ENCODE results near the gene CAD. TPM values are rescaled to one million over a fixed set of nuclear protein-coding genes. Genes with fewer than 3 reads are reported as not detected.

Gene CAD
- total and polyA plus RNA-seq, 10 of the 15 experiments (the other 5 are each of a cell fraction or from before 2014, with no cell fraction given), result 7.6 to 119 (median 50.7) TPM

GRCh38 chr2:27282892-27283291 lies 65.7 kb downstream of the CAD start:
- no TSS peak for BruUV-seq (replicated peaks)
- Histone ChIP-seq H3K79me2 (ENCODE audit: control insufficient read depth, insufficient read depth, low read length) (no peaks in the 10 kb centered on the region), H3K27me3 (replicated peaks in 1 of 2; ENCODE audit: control insufficient read depth in 2 of 2, insufficient read depth in 2 of 2, low read length in 1 of 2) (peaks cover 0 to 6% of the 10 kb centered on the region in 2 experiments; a peak in 3 of 4 replicates), H3K36me3 (ENCODE audit: control insufficient read depth in 2 of 2, insufficient read depth in 2 of 2, low read length in 1 of 2) (no peaks in the 10 kb centered on the region), H3K4me3 (no peak overlapping the region), H4K20me1 (ENCODE audit: control insufficient read depth, insufficient read depth) (no peaks in the 10 kb centered on the region), H3K27ac (ENCODE audit: control insufficient read depth, insufficient read depth) (no peak overlapping the region), H3K9ac (ENCODE audit: control insufficient read depth, insufficient read depth, low read length) (no peak overlapping the region), H3K9me3 (replicated peaks; ENCODE audit: control insufficient read depth, insufficient read depth, low read length) (no peaks in the 10 kb centered on the region), H2AFZ (ENCODE audit: control insufficient read depth, low read depth, low read length) (no peak overlapping the region), H3K4me2 (ENCODE audit: control insufficient read depth, insufficient read depth) (no peak overlapping the region), H3K4me1 (ENCODE audit: control insufficient read depth, insufficient read depth, low read length) (no peaks in the 10 kb centered on the region)
- CTCF ChIA-PET, result interaction anchor here (0.6 to 9.6 kb wide), 9 partner anchors 10 to 183 kb away, joined by 3 to 132 read pairs (median 5); no protein-coding TSS in a partner anchor
- TF ChIP-seq ZSCAN29 (IDR thresholded peaks at IDR 0.05), result no peak
- TF ChIP-seq KDM1A (IDR thresholded peaks at IDR 0.05; ENCODE audit: borderline replicate concordance), result no peak
- TF ChIP-seq NRF1 (conservative IDR thresholded peaks at IDR 0.05; ENCODE audit: low read depth, low read length), result no peak
- TF ChIP-seq NFXL1 (IDR thresholded peaks at IDR 0.05; ENCODE audit: borderline replicate concordance), result no peak
- TF ChIP-seq JUND (IDR thresholded peaks at IDR 0.05; ENCODE audit: low read depth, low read length), result no peak
- TF ChIP-seq ESRRA (IDR thresholded peaks at IDR 0.05; ENCODE audit: low read length), result no peak
- no peak for TF ChIP-seq BMI1 (IDR thresholded peaks at IDR 0.05; ENCODE audit: borderline replicate concordance)
- no peak for TF ChIP-seq ZBTB33 (IDR thresholded peaks at IDR 0.05)
- no peak for TF ChIP-seq FOXM1 (IDR thresholded peaks at IDR 0.05; ENCODE audit: low read depth, low read length)
- TF ChIP-seq BHLHE40 (IDR thresholded peaks at IDR 0.05; ENCODE audit: borderline replicate concordance in 1 of 2, low read depth in 2 of 2, low read length in 1 of 2), result no peak
- TF ChIP-seq FOXK2 (IDR thresholded peaks at IDR 0.05), result no peak
- TF ChIP-seq LARP7 (IDR thresholded peaks at IDR 0.05), result no peak
- TF ChIP-seq NKRF (conservative IDR thresholded peaks at IDR 0.05), result no peak
- no peak for TF ChIP-seq NFYB (IDR thresholded peaks at IDR 0.05; ENCODE audit: insufficient read depth, low read depth, low read length)
- TF ChIP-seq ZNF217 (IDR thresholded peaks at IDR 0.05), result no peak
- no peak for TF ChIP-seq CHD1 (IDR thresholded peaks at IDR 0.05; ENCODE audit: low read depth, low read length)
- POLR2A ChIA-PET, result no interaction called here
- ATAC-seq (no peak), FAIRE-seq (no peak), DNase-seq (ENCODE audit: low read depth, low spot score) (no peak)
- RAD21 ChIA-PET (ENCODE audit: unreplicated experiment), result interaction anchor here (0.7 to 4.1 kb wide), 2 partner anchors 19 to 720 kb away, joined by 3 to 25 read pairs; no protein-coding TSS in a partner anchor
- intact Hi-C loops (cut with micrococcal nuclease; ENCODE audit: unreplicated experiment), result loop anchor here (10.0 kb wide), 1 partner anchor 108 kb away; no protein-coding TSS in a partner anchor
- WGBS (ENCODE audit: insufficient coverage, insufficient replicate concordance, low lambda C conversion rate, missing lambda C conversion rate), result 17% methylated on average over 5 of the region's 5 CpGs
- in situ Hi-C loops (cut with MboI), result loop anchor here (5.0 kb wide), 2 partner anchors 186 to 321 kb away; no protein-coding TSS in a partner anchor
- SMC1A ChIA-PET (ENCODE audit: uncharacterized antibody, unreplicated experiment), result interaction anchor here (0.6 to 1.3 kb wide), 5 partner anchors 9 to 951 kb away, joined by 3 to 4 read pairs (median 3); no protein-coding TSS in a partner anchor

Measured in GM12878 (cell line).